ENCODE data around the gene SLC25A21.

The SLC25A21 gene

GRCh38 chr14:36665887-36666415 lies 506.5 kb downstream of the SLC25A21 start:
- DNase-seq, result no peak

GRCh38 chr14:36664322-36665193 lies 507.8 kb downstream of the SLC25A21 start:
- DNase-seq, result no peak

- DNase-seq, result peak in 1 of 56 donors; percentile 11
These were observed 508.7 kb downstream of the SLC25A21 start for GRCh38 chr14:36663404-36664321.

GRCh38 chr14:36662543-36663403 lies 509.6 kb downstream of the SLC25A21 start:
- no peak for DNase-seq

GRCh38 chr14:36662258-36662542 lies 510.2 kb downstream of the SLC25A21 start:
- DNase-seq, result no peak

- DNase-seq, result peak in 8 of 56 donors; percentile 17 to 35 (median 23)
These were observed 510.7 kb downstream of the SLC25A21 start, which contains the start of gene PAX9 for GRCh38 chr14:36661506-36662257. Gene PAX9, plus strand, starts transcription at chr14:36661860. Its CDS starts 230 bp downstream, at chr14:36662090.

- DNase-seq, result no peak
These were observed 511.5 kb downstream of the SLC25A21 start for GRCh38 chr14:36660736-36661505.

- no peak for DNase-seq
These were observed 512.3 kb downstream of the SLC25A21 start for GRCh38 chr14:36659822-36660735.

- no peak for DNase-seq
These were observed 513.2 kb downstream of the SLC25A21 start for GRCh38 chr14:36659010-36659821.

GRCh38 chr14:36658123-36659009 lies 514.0 kb downstream of the SLC25A21 start:
- no peak for DNase-seq

- no peak for DNase-seq
These were observed 514.8 kb downstream of the SLC25A21 start for GRCh38 chr14:36657399-36658122.

GRCh38 chr14:36656687-36657398 lies 515.6 kb downstream of the SLC25A21 start:
- DNase-seq, result no peak

GRCh38 chr14:36655963-36656686 lies 516.3 kb downstream of the SLC25A21 start:
- no peak for DNase-seq

- no peak for DNase-seq
These were observed 516.8 kb downstream of the SLC25A21 start for GRCh38 chr14:36655571-36655962.
